Muscle of arm (tissue), 12 donors: Measurements from ENCODE around the gene PPP1R16B. TPM values are rescaled to one million over a fixed set of nuclear protein-coding genes. Genes with fewer than 3 reads are reported as not detected.
"Not testable (repeated sequence)": the region's sequence is repeated elsewhere in the genome, so short reads cannot be mapped to it uniquely, and the experiment has no call there.

Experiments
- DNase-seq: peaks from one replicate; pipeline ENCODE4 v3.0.0-alpha.2; 2013
- polyA plus RNA-seq, 12 donors: library from polyadenylated mRNA; unstranded; fragments of 120-200 nt; gene quantifications; one replicate each; pipeline ENCODE4 v1.2.1, GENCODE V29; 2013; ENCODE audit not compliant: insufficient read length in 12 of 12

PPP1R16B gene
- polyA plus RNA-seq, 12 donors: 3.6 to 6.6 (median 5.0) TPM; not detected in 1

- no peak for DNase-seq
Measured at GRCh38 chr20:38842026-38842425, 36.5 kb downstream of the PPP1R16B start.

- DNase-seq: no peak
Measured at GRCh38 chr20:38842558-38842981, 37.1 kb downstream of the PPP1R16B start.

GRCh38 chr20:38843346-38843745 lies 37.8 kb downstream of the PPP1R16B start:
- DNase-seq: no peak

GRCh38 chr20:38844963-38845362 lies 39.5 kb downstream of the PPP1R16B start:
- DNase-seq: no peak

GRCh38 chr20:38847840-38848239 lies 42.3 kb downstream of the PPP1R16B start:
- no peak for DNase-seq

- DNase-seq: no peak
Measured at GRCh38 chr20:38853759-38854158, 48.3 kb downstream of the PPP1R16B start.

GRCh38 chr20:38854654-38855066 lies 49.2 kb downstream of the PPP1R16B start:
- no peak for DNase-seq

GRCh38 chr20:38855356-38855755 lies 49.9 kb downstream of the PPP1R16B start:
- DNase-seq: no peak

GRCh38 chr20:38856570-38856969 lies 51.1 kb downstream of the PPP1R16B start:
- no peak for DNase-seq

- DNase-seq: no peak
Measured at GRCh38 chr20:38857703-38858102, 52.2 kb downstream of the PPP1R16B start.

GRCh38 chr20:38859070-38859690 lies 53.7 kb downstream of the PPP1R16B start:
- DNase-seq: no peak

- DNase-seq: not testable (repeated sequence)
Measured at GRCh38 chr20:38859857-38860256, 54.4 kb downstream of the PPP1R16B start.

- DNase-seq: no peak
Measured at GRCh38 chr20:38861071-38861401, 55.5 kb downstream of the PPP1R16B start.

GRCh38 chr20:38862226-38862625 lies 56.7 kb downstream of the PPP1R16B start:
- no peak for DNase-seq

GRCh38 chr20:38863024-38863851 lies 57.7 kb downstream of the PPP1R16B start:
- no peak for DNase-seq

- DNase-seq: no peak
Measured at GRCh38 chr20:38864662-38865061, 59.2 kb downstream of the PPP1R16B start.

GRCh38 chr20:38866265-38867061 lies 61.0 kb downstream of the PPP1R16B start:
- no peak for DNase-seq

- no peak for DNase-seq
Measured at GRCh38 chr20:38867062-38867359, 61.5 kb downstream of the PPP1R16B start.

- no peak for DNase-seq
Measured at GRCh38 chr20:38870733-38871559, 65.4 kb downstream of the PPP1R16B start.

GRCh38 chr20:38871560-38871953 lies 66.1 kb downstream of the PPP1R16B start:
- no peak for DNase-seq

- no peak for DNase-seq
Measured at GRCh38 chr20:38872036-38872435, 66.5 kb downstream of the PPP1R16B start.

GRCh38 chr20:38872491-38873049 lies 67.1 kb downstream of the PPP1R16B start:
- DNase-seq: no peak
